CD14-positive monocyte (primary cell): ENCODE measurements around the gene HBZ. TPM values are rescaled to one million over a fixed set of nuclear protein-coding genes. Genes with fewer than 3 reads are reported as not detected.

Source experiments
- DNase-seq, 3 donors: peaks; one replicate each; pipeline ENCODE4 v3.0.0-alpha.2; 2011 to 2022
- H2AFZ ChIP-seq: 2 replicates; pipeline ENCODE4 v1.6.0; 2012; ENCODE audit warnings: mild to moderate bottlenecking, low read depth, low read length, inconsistent platforms; ENCODE audit not compliant: insufficient read depth, poor library complexity, severe bottlenecking
- H3K27ac ChIP-seq, 2 donors: 1 replicate in 1 of 2; 2 replicates in 1 of 2; pipeline ENCODE4 v1.5.1; 2012 to 2013; ENCODE audit warnings: low read length in 2 of 2, control low read depth in 1 of 2, inconsistent platforms in 1 of 2, low read depth in 1 of 2, mild to moderate bottlenecking in 1 of 2
- H3K27me3 ChIP-seq, 2 donors: one replicate each; pipeline versions ENCODE4 v1.6.0 to v1.6.1; 2011 to 2013; ENCODE audit warnings: low read length in 2 of 2; ENCODE audit not compliant: control insufficient read depth in 2 of 2, insufficient read depth in 2 of 2
- H3K36me3 ChIP-seq, 2 donors: replicated peaks in 1 of 2; 1 replicate in 1 of 2; 2 replicates in 1 of 2; pipeline versions ENCODE4 v1.5.1 to v1.6.1; 2012 to 2013; ENCODE audit warnings: low read length in 2 of 2, control low read depth in 1 of 2, inconsistent platforms in 1 of 2, mild to moderate bottlenecking in 1 of 2; ENCODE audit not compliant: insufficient read depth in 2 of 2, control insufficient read depth in 1 of 2
- H3K4me1 ChIP-seq, 2 donors: 1 replicate in 1 of 2; 2 replicates in 1 of 2; pipeline versions ENCODE4 v1.5.1 to v1.6.1; 2012 to 2013; ENCODE audit warnings: low read length in 2 of 2, control low read depth in 1 of 2, inconsistent platforms in 1 of 2, mild to moderate bottlenecking in 1 of 2, moderate library complexity in 1 of 2; ENCODE audit not compliant: insufficient read depth in 2 of 2, control insufficient read depth in 1 of 2
- H3K4me2 ChIP-seq: replicated peaks from 2 replicates; pipeline ENCODE3; 2012; ENCODE audit warnings: low read length, moderate library complexity, mild to moderate bottlenecking; ENCODE audit not compliant: poor library complexity, severe bottlenecking; ENCODE audit errors: extremely low read depth
- H3K4me3 ChIP-seq, 3 experiments: fragments of 200-600 bp in 1 of 3; sonication (generic) in 1 of 3; replicated peaks in 1 of 3; 1 replicate in 2 of 3; 2 replicates in 1 of 3; pipeline ENCODE4 v1.5.1; 2011 to 2013; ENCODE audit warnings: low read length in 3 of 3, mild to moderate bottlenecking in 3 of 3, control low read depth in 2 of 3, low read depth in 2 of 3, inconsistent platforms in 1 of 3, moderate library complexity in 1 of 3
- H3K79me2 ChIP-seq: 2 replicates; pipeline ENCODE4 v1.6.0; 2012; ENCODE audit warnings: mild to moderate bottlenecking, control low read depth, inconsistent platforms, low read length, moderate library complexity; ENCODE audit not compliant: insufficient read depth
- H3K9ac ChIP-seq: 2 replicates; pipeline ENCODE4 v1.6.0; 2017; ENCODE audit warnings: low read length, mild to moderate bottlenecking; ENCODE audit not compliant: insufficient read depth, poor library complexity, severe bottlenecking
- H3K9me3 ChIP-seq, 2 donors: replicated peaks in 1 of 2; 1 replicate in 1 of 2; 2 replicates in 1 of 2; pipeline versions ENCODE4 v1.5.1 to v1.6.1; 2012 to 2013; ENCODE audit warnings: low read length in 2 of 2, control low read depth in 1 of 2; ENCODE audit not compliant: control insufficient read depth in 1 of 2, insufficient read depth in 1 of 2
- H4K20me1 ChIP-seq: 2 replicates; pipeline ENCODE4 v1.6.0; 2012; ENCODE audit warnings: mild to moderate bottlenecking, low read length, control low read depth, moderate library complexity; ENCODE audit not compliant: insufficient read depth
- H3K27ac Mint-ChIP-seq, 7 donors: one replicate each; pipeline ENCODE4 v1.8.0; 2020; ENCODE audit warnings: mild to moderate bottlenecking in 7 of 7, mixed read lengths in 7 of 7, moderate library complexity in 6 of 7, inconsistent platforms in 2 of 7
- H3K27me3 Mint-ChIP-seq, 3 donors: one replicate each; pipeline ENCODE4 v1.8.0; 2021 to 2022; ENCODE audit warnings: low read depth in 3 of 3, mild to moderate bottlenecking in 3 of 3, mixed read lengths in 3 of 3, moderate library complexity in 3 of 3, inconsistent platforms in 1 of 3
- H3K36me3 Mint-ChIP-seq, 2 donors: one replicate each; pipeline ENCODE4 v1.8.0; 2020; ENCODE audit warnings: mixed read lengths in 2 of 2, inconsistent platforms in 1 of 2, mild to moderate bottlenecking in 1 of 2
- H3K4me1 Mint-ChIP-seq: one replicate; pipeline ENCODE4 v1.8.0; 2020; ENCODE audit warnings: mild to moderate bottlenecking, mixed read lengths
- H3K4me3 Mint-ChIP-seq, 2 donors: one replicate each; pipeline ENCODE4 v1.8.0; 2020; ENCODE audit warnings: mild to moderate bottlenecking in 2 of 2, mixed read lengths in 2 of 2, moderate library complexity in 1 of 2
- H3K9me3 Mint-ChIP-seq, 7 donors: one replicate each; pipeline ENCODE4 v1.8.0; 2020 to 2022; ENCODE audit warnings: mixed read lengths in 7 of 7, mild to moderate bottlenecking in 6 of 7, moderate library complexity in 6 of 7, inconsistent platforms in 2 of 7
- CTCF ChIP-seq: fragments of 200-600 bp; IDR thresholded peaks from one replicate; pipeline ENCODE4 v1.8.0; 2022; ENCODE audit warnings: antibody characterized with exemption, mild to moderate bottlenecking
- WGBS: methylation state at CpG from one replicate; pipeline ENCODE4 v1.1.5; 2013; ENCODE audit warnings: missing lambda C conversion rate; ENCODE audit not compliant: insufficient coverage; 5-methylcytosine and 5-hydroxymethylcytosine counted together
- intact Hi-C, 2 donors: fragments of 100-400 bp; cut with micrococcal nuclease; formaldehyde crosslinking; loops; one replicate each; pipeline versions ENCODE4 v1.15.0 to v1.15.1; 2023
- polyA plus RNA-seq, 3 donors: library from polyadenylated mRNA; depleted of rRNA in 1 of 3; unstranded in 2 of 3; stranded (reverse) in 1 of 3; fragments of 300-500 nt in 2 of 3; fragments of >200 nt in 1 of 3; fragmentation: Illumina TruSeq in 2 of 3; gene quantifications; 1 replicate in 2 of 3; 2 replicates in 1 of 3; pipeline ENCODE4 v1.2.3, GENCODE V29; 2012 to 2021

Gene HBZ
- polyA plus RNA-seq, 3 donors = not detected

DNA sequence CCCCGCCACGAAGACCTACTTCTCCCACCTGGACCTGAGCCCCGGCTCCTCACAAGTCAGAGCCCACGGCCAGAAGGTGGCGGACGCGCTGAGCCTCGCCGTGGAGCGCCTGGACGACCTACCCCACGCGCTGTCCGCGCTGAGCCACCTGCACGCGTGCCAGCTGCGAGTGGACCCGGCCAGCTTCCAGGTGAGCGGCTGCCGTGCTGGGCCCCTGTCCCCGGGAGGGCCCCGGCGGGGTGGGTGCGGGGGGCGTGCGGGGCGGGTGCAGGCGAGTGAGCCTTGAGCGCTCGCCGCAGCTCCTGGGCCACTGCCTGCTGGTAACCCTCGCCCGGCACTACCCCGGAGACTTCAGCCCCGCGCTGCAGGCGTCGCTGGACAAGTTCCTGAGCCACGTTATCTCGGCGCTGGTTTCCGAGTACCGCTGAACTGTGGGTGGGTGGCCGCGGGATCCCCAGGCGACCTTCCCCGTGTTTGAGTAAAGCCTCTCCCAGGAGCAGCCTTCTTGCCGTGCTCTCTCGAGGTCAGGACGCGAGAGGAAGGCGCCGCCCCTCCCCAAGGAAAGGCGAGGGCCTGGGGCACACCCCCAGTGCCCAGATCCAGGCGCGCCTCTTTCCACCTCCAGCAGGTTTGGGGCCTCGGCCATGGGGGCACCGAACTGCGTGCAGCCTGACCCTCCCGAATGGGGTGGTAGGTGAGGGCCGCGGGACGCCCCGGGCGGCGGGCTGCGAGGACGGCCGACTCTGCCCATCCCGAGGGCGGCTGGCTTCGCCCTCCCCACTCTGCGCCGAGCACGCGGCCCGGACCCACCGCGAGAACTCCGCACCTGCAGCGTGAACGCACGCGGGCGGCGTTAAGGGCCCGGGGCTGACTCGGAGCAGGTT lies 28.5 kb downstream of the HBZ start:
- Histone ChIP-seq H3K36me3 (no peaks in the 10 kb centered on the region), H4K20me1 (no peaks in the 10 kb centered on the region), H3K27me3 (peaks cover 29 to 46% of the 10 kb centered on the region in 2 donors), H3K9me3 (peaks cover 0 to 4% of the 10 kb centered on the region in 2 donors), H3K79me2 (no peaks in the 10 kb centered on the region), H3K4me1 (peaks cover 8 to 17% of the 10 kb centered on the region in 2 donors), H3K4me3 (peak overlapping the region in 1 of 3 experiments; percentile 50), H3K9ac (no peak overlapping the region), H3K27ac (no peak overlapping the region), H2AFZ (peak overlapping the region; percentile 37), H3K4me2 (peak overlapping the region; percentile 56)
- TF ChIP-seq CTCF = no peak
- DNase-seq = peak; percentile 51 to 66 (median 59)
- no peak overlapping the region for H3K27ac Mint-ChIP-seq
- peaks cover 0 to 6% (median 3%) of the 10 kb centered on the region in 7 donors for H3K9me3 Mint-ChIP-seq
- 1% methylated on average over 83 of the region's 89 CpGs for WGBS
- H3K36me3 Mint-ChIP-seq = peaks cover 9 to 13% of the 10 kb centered on the region in 2 donors
- H3K4me3 Mint-ChIP-seq = peak overlapping the region in 1 of 2 donors; percentile 63
- intact Hi-C loops = loop anchor here (1.0 kb wide), 1 partner anchor 74 kb away; no protein-coding TSS in a partner anchor
- peaks cover 7% of the 10 kb centered on the region for H3K4me1 Mint-ChIP-seq
- peaks cover 36 to 52% (median 43%) of the 10 kb centered on the region in 3 donors for H3K27me3 Mint-ChIP-seq

DNA sequence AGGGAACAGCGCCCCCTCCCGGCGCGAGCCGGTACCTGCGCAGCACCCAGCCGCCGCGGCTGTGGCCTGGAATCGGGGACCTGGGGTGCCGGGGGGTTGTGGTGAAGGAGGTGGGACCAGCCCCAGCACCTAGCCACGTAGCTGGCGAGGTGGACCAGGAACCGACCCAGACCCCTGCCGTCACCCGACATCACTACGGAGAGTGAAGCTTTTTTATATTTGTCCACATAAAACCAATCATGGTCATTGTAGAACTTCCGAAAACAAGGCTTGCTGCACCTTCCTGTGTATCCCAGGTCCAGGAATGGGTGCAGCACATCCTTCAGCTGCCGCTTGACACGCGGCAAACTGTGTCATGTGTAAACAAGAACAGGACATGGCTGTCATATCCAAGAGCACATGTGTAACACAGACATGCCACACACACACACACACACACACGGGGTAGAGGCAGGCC lies 29.1 kb downstream of the HBZ start:
- Histone ChIP-seq H3K9me3 (peaks cover 0 to 4% of the 10 kb centered on the region in 2 donors), H3K27ac (no peak overlapping the region), H3K79me2 (no peaks in the 10 kb centered on the region), H3K9ac (no peak overlapping the region), H4K20me1 (no peaks in the 10 kb centered on the region), H2AFZ (peak overlapping the region; percentile 37), H3K27me3 (peaks cover 29 to 45% of the 10 kb centered on the region in 2 donors), H3K4me3 (peak overlapping the region in 1 of 3 experiments; percentile 50), H3K4me2 (peak overlapping the region; percentile 56), H3K36me3 (no peaks in the 10 kb centered on the region), H3K4me1 (peaks cover 8 to 17% of the 10 kb centered on the region in 2 donors)
- peak; percentile 99 for TF ChIP-seq CTCF
- peaks cover 6% of the 10 kb centered on the region for H3K4me1 Mint-ChIP-seq
- DNase-seq = no peak
- intact Hi-C loops = loop anchor here (1.0 kb wide), 1 partner anchor 74 kb away; no protein-coding TSS in a partner anchor
- H3K27me3 Mint-ChIP-seq = peaks cover 34 to 50% (median 41%) of the 10 kb centered on the region in 3 donors
- H3K36me3 Mint-ChIP-seq = peaks cover 9 to 13% of the 10 kb centered on the region in 2 donors
- peak overlapping the region in 1 of 2 donors; percentile 46 for H3K4me3 Mint-ChIP-seq
- peaks cover 0 to 6% (median 3%) of the 10 kb centered on the region in 7 donors for H3K9me3 Mint-ChIP-seq
- 48% methylated on average over 2 of the region's 22 CpGs for WGBS
- H3K27ac Mint-ChIP-seq = peak overlapping the region in 1 of 7 donors; percentile 15
